Eye (tissue), 1 donor: Measurements from ENCODE around the gene GTF3C1.
"Not testable (repeated sequence)": the region's sequence is repeated elsewhere in the genome, so short reads cannot be mapped to it uniquely, and the experiment has no call there.

Source experiments
- DNase-seq: peaks from one replicate; pipeline ENCODE4 v3.0.0-alpha.2; 2015

GTF3C1 gene, protein sequence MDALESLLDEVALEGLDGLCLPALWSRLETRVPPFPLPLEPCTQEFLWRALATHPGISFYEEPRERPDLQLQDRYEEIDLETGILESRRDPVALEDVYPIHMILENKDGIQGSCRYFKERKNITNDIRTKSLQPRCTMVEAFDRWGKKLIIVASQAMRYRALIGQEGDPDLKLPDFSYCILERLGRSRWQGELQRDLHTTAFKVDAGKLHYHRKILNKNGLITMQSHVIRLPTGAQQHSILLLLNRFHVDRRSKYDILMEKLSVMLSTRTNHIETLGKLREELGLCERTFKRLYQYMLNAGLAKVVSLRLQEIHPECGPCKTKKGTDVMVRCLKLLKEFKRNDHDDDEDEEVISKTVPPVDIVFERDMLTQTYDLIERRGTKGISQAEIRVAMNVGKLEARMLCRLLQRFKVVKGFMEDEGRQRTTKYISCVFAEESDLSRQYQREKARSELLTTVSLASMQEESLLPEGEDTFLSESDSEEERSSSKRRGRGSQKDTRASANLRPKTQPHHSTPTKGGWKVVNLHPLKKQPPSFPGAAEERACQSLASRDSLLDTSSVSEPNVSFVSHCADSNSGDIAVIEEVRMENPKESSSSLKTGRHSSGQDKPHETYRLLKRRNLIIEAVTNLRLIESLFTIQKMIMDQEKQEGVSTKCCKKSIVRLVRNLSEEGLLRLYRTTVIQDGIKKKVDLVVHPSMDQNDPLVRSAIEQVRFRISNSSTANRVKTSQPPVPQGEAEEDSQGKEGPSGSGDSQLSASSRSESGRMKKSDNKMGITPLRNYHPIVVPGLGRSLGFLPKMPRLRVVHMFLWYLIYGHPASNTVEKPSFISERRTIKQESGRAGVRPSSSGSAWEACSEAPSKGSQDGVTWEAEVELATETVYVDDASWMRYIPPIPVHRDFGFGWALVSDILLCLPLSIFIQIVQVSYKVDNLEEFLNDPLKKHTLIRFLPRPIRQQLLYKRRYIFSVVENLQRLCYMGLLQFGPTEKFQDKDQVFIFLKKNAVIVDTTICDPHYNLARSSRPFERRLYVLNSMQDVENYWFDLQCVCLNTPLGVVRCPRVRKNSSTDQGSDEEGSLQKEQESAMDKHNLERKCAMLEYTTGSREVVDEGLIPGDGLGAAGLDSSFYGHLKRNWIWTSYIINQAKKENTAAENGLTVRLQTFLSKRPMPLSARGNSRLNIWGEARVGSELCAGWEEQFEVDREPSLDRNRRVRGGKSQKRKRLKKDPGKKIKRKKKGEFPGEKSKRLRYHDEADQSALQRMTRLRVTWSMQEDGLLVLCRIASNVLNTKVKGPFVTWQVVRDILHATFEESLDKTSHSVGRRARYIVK (N-terminal part only)

DNA sequence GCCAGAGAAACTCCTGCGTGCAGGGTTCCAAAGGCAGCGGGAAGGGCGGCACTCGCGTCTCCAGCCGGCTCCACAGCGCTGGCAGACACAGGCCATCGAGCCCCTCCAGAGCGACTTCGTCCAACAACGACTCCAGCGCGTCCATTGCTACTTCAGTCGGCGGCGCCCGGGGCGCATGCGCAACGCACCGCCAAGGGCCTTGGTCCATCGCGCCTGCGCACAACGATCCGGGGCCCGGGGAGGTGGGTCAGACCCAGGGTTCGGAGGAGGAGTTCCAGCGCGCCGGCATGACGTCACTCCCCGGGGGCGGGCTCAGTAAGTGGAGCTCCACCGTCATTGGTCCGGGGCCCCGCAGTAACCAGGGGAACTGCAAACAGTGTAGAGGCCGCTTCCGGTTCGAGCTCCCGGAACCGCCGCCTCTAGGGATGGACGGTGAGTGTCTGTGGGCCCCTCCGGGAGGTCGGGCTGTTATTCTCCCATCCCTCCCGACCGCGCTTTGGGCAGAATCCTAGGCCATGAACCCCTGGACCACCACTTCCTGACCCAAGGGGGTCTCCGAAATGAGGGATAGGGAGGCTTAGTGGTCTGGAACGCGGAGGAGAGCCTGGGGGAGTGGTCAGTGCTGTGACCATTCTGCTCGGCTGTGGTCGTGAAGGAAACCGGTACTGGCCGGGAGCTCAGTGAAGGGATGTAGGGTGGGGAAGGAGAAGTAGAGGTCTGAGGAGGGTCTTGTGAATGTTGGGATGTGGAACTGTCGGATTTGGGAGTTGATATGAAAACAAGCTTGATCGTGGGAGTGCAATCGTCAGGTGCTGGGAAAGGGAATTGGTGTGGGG lies at the start of gene GTF3C1, which contains the start of gene KATNIP:
GTF3C1 (minus strand) TSS at position 168 of the 836 bp plus-strand sequence; CDS start at position 145, 23 bp downstream.
KATNIP (plus strand) TSS at position 399 of the 836 bp plus-strand sequence; CDS start at position 426, 27 bp downstream.
- peak; percentile 100 for DNase-seq

DNA sequence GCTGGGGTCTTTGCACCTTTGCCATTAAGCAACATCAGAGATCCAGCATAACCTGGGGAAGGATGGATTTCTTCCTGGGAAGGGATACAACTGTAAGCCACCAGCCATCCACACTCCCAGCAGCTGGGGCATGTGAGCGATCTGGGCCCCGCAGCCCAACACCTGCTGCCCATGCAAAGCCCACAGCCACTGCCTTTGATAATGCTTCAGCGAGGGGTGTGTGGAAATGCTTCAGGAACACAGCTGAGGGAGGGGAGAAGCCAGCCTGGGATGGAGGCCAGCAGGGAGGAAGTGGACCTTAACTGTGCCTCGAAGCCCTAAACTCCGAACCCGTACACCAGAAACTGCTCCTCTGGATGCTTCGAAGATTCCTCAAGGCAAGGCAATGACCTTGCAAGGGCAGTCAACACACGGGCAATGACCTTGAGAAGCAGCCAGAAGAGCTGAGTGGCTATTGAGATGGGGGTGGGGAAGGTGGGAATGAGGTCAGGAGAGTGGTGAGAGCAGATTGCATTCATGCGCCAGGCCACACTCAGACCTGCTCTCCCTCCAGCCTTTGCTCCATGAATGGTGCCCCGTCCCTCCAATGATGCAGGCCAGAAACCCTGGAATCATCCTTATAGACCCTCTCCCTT lies 49.3 kb upstream of the GTF3C1 start:
- peak; percentile 18 for DNase-seq

DNA sequence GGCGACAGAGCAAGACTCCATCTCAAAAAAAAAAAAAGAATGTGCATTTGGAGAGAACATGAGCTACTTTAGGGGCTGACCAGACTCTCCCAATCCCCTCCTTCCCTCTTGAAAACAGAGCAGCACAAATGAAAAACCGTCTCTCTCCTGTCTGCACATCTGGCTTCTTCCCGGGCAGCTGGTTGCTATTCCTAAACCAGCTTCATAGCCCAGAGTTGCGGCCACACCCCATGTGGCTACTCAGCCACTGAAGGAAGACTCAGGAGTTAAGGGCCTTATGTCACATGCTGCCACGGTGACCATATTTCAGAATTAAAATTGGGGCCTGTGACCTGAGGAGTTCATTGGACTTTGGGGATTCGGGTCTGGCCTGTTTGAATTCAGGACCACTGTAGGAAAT lies 48.5 kb upstream of the GTF3C1 start:
- DNase-seq: no peak

DNA sequence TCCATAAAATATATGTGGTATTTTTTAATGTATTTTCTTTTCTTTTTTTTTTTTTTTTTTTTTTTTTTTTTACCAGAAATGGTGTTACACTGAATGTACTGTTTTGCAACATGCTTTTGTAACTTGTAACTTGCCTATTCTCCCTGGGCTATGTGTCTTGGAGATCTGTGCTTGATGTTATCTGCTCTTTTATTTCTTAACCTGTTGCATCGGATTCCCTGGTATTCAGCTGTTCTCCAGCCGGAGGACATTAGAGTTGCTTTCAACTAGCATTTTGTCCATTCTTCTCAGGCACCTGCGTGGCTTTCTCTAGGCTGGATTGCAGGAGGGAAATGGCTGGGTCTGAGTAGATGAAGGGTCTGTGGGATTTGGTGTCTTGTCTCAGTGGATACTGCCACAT lies 47.6 kb upstream of the GTF3C1 start:
- DNase-seq: no peak

DNA sequence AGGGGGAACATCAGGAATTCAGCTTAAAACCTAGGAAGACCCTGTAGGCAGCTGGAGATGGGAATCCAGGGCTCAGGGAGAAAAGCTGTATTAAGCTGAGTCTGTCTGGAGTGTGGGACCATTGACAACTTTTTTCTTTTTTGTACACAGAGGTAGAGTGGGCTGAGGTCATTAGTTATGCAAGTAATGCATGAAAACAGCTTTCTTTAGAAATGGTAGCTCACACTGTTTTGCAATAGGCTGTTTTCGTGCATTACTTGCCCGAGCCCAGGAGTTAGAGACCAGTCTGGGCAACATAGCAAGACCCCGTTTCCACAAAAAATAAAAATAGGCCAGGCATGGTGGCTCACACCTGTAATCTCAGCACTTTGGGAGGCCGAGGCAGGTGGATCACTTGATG lies 46.7 kb upstream of the GTF3C1 start:
- no peak for DNase-seq

DNA sequence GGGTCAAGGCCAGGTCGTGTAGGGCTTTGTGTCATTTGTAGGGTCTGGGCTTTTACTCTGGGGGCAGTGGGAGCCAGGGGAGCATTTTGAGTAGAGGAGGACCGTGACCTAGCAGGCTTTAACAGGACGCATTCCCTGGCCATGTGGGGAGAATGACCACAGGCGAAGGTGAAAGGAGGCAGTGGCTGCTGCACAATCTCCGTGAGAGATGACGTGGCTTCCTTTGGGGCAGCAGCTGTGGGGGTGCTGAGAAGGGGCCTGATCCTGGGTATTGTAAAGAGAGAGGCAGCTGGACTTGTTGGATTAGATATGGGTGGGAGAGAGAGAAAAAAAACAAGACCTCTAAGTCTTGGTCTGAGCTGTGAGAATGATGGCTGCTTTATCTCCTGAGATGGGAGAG lies 46.3 kb upstream of the GTF3C1 start:
- no peak for DNase-seq

DNA sequence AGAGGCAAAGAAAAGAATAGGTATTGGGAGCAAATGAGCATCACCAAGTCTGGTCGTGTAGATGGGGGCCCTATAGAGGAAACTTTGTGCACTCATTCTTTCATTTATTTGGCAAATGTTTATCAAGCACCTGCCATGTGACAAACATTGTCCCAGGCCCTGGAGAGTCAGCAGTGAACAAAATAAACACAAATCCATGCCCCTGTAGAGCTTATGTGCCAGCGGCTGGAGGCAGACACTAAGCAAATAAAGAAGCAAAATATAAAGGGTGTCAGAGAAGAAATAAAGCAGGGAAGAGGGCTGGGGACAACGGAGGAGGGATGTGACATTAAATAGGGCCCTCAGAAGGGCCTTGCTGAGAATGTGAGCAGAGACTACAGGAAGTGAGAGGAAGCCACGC lies 45.8 kb upstream of the GTF3C1 start:
- DNase-seq: no peak

DNA sequence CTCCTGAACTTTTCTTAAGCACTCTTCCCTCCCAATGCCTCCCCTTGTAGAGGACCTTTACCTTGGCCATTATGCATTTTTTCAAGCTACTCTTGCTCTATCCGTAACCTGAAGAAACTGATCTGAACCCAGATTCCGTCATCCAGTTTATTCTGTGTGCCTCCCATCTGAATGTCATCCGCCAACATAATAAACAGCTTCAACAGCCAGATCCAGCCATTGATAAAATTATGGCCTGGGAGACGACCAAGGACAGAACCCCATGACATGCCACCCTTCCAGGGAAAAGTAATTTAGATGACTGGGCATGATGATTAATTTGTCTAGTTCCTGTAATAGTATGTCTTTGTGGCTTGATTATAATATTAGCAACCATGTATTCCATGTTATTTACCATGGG lies 42.1 kb upstream of the GTF3C1 start:
- DNase-seq: no peak

DNA sequence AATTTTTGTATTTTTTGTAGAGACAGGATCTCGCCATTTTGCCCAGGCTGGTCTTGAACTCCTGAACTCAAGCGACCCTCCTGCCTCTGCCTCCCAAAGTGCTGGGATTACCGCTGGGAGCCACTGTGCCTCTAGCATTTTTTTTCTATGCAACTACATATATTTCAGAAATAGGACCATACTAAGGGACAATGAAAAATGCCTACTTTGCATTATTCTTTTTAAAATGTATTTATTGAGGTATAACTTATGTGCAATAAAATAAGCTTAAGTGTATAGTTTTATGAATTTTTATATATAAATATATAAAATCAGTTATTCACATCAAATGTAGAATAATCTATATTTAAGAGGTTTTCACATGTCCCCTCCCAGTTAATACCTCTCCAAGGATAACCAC lies 38.3 kb upstream of the GTF3C1 start:
- no peak for DNase-seq

DNA sequence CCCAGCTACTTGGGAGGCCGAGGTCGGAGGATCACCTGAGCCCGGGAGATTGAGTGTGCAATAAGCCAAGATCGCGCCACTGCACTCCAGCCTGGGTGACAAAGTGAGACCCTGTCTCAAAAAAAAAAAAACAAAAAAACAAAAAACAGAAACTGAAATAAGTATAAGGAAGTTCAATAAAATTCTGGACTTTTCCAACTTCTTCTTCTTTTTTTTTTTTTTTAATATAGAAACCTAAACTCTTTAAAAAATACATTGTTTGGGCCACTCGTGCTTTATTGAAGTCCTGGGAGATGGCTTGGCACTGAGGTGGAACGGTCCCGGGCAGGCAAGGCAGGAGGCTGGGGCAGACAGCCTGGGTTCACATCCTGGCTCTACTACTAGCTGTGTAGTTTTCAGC lies 37.0 kb upstream of the GTF3C1 start:
- no peak for DNase-seq

DNA sequence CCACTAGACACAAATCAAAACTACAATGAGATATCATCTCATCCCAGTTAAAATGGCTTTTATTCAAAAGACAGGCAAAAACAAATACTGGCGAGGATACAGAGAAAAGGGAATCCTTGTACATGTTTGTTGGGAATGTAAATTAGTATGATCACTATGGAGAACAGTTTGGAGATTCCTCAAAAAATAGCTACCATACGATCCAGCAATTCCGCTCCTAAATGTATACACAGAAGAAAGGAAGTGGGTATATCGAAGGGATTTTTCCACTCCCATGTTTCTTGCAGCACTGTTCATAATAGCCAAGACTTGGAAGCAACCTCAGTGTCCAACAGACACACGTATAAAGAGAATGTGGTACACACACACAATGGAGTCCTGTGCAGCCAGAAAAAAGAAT lies 35.5 kb upstream of the GTF3C1 start:
- no peak for DNase-seq

DNA sequence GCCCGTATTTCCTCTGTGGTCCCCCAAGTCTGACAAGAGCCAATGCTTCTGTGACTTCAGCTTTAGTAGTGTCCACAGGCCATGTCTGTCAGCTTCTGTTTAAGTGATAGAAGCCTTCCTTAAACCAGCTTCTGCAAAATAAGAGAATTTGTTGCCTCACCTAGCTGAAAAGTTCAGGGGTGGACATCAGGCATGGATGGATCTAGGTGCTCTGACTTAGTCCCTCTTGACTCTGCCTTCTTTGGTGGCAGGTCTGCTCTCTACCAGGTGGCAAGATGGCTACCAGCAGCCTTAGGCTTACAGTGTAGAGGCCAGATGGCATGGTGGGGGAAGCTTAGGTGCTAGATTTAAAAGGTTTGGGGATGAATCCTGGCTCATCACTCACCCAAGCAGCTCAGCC lies 33.9 kb upstream of the GTF3C1 start:
- no peak for DNase-seq

DNA sequence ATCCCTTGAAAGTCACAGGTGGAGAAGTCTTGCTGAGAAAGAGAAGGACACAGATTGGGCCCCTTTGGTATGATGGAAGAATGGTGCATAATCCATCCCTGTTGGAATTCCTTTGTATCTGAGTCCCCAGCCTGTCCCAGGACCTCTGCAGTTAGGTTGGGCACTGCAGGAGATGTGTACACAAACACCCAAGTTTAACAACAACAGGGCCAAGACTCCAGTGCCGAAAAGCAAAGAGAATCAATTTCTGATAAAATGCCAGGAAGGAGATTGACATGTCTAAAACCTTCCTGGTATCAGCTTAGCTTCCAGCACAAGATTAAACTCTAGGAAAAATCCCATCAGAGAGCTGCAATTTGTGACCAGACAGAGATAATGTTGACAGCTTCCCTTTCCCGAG lies 33.2 kb upstream of the GTF3C1 start:
- no peak for DNase-seq

DNA sequence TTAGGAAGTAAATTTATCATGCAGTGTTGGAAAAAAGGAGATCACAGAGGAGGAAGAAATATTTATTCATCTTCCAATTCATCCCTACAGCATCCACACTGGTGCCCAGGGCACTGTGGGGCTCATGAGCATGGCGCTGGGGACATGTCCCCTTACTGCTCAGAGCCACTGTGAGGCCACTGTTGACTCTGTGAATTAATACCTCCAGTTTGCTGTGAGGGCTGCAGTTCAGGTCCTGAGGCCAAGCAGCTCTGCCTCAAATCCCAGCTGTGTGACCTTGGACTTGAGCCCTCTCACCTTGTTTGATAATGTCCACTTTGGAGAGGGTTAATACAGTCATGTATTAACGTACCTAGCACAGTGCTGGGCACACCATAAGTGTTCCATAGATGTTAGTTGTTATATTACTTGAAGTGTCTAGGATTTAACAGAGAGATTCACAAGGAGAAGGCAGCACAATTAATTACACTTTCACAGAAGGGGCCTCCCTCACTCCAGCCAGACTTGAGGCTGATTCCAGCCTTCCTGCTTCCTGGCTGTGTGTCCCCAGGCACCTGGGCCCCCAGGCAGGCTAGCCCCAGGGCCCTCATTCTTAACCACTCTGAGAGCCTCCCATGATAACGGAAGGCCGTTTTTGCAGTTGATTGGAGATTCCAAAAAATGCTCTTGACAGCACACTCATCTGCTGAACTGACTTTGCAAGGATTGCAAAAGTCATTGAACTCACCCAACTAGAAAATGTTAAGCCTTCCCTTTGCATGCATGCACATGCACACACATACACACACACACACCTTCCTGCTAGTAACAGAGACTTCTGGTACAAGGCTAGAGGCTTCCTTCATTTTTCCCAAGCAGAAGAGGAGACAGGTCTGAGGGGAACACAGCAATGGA lies 29.6 kb upstream of the GTF3C1 start:
- DNase-seq: peak; percentile 64

DNA sequence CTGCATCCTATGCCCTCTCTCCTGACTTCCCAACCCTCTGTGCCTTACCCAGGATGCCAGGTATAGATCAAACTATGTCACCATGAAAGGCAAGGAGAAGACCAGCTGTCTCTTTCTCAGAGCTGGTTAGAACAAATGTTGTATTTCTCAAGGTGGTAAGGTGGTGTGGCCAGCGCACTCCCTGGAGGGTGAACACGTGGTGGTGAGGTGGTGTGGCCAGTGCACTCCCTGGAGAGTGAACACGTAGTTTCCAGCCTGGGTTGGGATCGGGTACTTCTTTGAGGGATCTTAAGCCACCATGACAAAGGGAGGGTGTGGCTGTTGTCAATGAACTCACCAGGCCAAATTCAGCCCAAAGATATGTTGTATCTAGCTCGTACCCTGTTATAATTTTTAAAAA lies 27.0 kb upstream of the GTF3C1 start:
- no peak for DNase-seq

DNA sequence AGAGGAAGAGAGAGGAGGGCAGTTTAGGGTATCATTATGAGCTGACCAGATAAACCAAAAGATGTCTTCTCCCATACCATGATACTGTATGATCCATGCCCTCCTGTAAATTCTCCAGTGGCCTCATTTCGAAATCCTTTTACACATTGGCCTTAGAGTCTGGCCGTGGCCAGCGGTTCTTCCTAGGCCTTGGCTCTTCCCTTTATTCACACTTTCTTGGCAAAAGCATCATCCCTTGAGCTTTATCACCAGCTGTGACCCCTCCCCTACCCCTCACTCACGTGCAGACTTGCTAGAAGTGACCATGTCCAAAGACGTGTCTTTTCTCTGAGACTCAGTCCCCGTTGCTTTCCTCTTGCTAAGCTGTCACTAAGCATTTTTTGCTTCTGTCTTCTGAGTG lies 23.0 kb upstream of the GTF3C1 start:
- DNase-seq: peak; percentile 53

DNA sequence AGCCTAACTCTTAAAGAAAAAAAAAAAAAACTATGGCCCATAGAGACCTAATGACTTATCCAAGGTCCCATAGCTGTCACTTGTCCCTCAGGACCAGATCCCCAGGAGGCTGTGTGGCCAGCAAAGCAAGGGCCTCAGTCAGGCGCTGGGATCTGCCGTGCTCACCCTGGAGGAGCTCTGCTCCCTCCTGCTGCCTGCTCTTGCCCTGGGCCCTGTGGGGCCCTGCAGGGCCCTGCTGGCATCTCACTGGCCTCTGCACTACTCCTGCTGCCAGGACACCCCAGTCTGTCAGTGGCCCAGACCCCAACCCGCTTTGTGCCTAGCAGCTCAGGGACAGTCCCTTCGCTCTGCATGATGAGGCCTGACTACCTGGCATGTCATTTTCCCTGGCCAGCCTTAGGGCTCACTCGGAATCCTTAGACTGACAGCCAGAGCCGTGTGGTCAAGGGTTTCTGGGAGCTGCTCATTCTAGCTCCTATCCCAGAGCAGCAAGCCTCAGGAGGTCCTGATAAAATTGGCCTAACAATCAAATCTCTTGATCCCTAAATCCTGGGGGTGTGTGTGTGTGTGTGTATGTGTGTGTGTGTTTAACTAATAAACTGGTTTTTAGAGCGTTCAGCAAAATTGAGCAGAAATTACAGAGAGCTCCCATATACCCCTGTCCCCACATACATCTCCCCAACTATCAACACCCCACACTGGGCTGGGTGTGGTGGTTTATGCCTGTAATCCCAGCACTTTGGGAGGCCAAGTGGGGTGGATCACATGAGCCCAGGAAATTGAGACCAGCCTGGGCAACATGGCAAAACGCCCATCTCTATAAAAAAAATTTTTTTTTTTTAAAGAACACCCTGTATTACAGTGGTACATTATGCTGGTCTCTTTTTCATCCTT lies 22.0 kb upstream of the GTF3C1 start:
- DNase-seq: no peak

DNA sequence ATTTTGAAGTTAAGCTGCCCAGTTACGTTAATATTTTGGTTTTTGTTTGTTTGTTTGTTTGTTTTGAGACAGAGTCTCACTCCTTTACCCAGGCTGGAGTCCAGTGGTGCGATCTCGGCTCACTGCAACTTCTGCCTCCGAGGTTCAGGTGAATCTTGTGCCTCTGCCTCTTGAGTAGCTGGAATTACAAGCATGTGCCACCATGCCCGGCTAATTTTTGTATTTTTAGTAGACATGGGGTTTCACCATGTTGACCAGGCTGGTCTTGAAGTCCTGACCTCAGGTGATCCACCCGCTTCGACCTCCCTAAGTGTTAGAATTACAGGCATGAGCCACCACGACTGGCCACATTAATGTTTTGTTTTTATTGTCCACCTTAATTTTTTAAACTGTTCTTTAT lies 21.3 kb upstream of the GTF3C1 start:
- not testable (repeated sequence) for DNase-seq

DNA sequence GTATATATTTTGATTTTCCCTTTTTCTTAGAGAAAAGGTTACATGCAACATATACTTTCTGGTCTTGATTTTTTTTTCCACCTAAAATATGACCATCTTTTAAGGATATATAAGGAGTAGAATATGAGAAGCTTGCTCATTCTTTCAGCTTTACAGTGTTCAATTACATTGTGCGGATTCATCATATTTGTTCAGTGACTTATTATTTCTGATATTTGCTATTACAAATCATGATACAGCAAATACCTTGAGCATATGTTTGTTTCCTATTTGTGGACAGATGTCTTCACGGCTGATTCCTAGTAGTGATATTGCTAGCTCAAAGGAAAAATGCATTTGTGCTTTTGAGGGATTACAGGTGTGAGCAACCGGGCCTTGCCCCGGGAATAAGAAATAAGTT lies 18.4 kb upstream of the GTF3C1 start:
- DNase-seq: no peak
